Head of caudate nucleus (tissue), 42 donors: ENCODE measurements around the gene AP1B1.

Experiments
- DNase-seq, 42 donors: peaks; one replicate each; pipeline versions ENCODE4 v3.0.0 to v3.0.0-alpha.2; 2020 to 2021; ENCODE audit warnings: mixed read lengths in 7 of 42
- intact Hi-C: fragments of 100-400 bp; cut with DNase I; formaldehyde crosslinking; loops from one replicate; pipeline ENCODE4 v1.15.0; 2022

The AP1B1 gene

DNA sequence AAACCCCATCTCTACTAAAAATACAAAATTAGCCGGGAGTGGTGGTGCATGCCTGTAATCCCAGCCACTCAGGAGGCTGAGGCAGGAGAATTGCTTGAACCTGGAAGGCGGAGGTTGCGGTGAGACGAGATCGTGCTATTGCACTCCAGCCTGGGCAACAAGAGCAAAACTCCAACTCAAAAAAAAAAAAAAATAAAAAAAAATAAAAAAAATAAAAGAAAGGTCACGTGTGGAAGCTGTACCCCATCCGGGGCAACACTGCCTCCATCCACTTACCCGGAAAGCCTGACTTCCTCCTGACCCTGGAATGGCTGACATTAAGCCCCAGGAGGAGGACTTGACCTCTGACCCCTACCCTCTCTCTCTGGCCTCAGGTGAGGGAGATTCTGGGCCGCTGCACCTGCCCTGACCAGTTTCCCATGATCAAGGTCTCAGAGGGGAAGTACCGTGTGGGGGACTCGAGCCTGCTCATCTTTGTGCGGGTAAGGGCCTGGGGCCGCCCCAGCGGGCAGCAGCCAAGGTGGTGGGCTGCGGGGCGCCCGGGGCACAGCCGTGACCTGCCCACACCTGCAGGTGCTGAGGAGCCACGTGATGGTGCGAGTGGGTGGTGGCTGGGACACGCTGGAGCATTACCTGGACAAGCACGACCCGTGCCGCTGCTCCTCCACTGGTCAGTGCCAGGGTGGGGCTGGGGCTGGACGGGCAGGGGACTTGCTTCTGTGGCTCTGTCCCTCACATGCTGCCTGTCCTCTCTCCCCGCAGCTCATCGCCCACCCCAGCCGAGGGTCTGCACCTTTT, 78.1 kb downstream of the AP1B1 start:
- peak in 7 of 42 donors; percentile 11 to 39 (median 30) for DNase-seq
- intact Hi-C loops, result loop anchor here (5.0 kb wide), 1 partner anchor 37 kb away; no protein-coding TSS in a partner anchor

DNA sequence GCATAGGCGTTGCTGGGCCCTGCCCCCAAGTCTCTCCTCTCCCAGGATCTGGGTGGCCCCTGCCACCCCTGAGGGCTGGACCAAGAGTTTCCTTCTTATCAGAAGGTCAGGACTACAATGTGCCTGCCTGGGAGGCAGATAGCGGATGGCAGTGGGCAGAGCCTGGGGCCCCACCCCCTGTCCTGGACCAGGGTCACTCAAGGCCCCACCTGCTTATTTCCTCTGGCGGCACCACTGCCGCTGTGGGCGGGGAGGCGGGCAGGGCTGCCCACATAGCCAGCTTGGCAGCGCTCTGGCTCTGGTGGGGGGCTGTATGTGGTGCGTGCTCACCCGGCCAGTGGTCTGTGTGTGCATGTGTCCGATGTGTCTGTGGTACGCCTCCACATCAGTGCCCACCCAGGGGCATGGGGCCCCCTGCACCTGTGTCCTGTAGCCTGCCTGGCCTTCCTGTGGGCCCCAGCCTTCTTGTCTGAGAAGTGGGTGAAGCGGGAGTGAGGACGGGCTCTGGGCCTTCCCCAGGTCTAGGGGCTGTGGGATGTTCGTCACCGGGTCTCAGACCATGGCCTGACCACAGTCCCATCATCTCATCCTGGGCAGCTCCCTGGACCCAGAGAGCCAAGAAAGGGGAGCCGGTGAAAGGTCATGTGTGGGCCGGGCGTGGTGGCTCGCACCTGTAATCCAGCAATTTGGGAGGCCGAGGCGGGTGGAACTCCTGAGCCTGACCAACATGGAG, 78.9 kb downstream of the AP1B1 start:
- peak in 6 of 42 donors; percentile 2 to 35 (median 22) for DNase-seq
- intact Hi-C loops, result loop anchor here (5.0 kb wide), 2 partner anchors 38 to 42 kb away; partner anchors contain the start of genes EWSR1 and RHBDD3

DNA sequence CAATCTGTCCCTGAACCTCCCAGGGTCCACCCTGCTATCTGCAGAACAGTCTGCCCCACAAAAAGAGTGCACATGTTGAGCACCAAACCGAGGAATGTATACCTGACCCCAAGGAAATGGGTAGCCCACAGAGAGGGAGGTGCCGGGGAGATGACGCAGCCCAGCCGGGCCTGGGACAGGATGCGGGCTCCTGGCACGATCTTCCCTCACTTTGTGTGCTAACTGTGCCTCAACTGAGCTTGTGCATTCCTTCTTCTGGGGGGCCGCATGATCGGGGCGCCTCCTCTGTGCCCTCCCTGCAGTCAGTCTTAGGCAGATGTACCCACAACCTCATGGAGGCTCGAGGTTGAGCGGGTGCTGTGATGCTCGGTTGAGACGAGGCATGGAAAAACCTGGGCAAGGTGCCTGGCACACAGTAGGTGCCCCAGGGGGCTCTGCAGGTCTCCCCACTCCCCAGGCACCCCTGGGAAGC, 79.5 kb downstream of the AP1B1 start:
- DNase-seq, result peak in 3 of 42 donors; percentile 3 to 34 (median 28)
- intact Hi-C loops, result loop anchor here (5.0 kb wide), 1 partner anchor 42 kb away; the partner anchor contains the start of genes EWSR1 and RHBDD3

DNA sequence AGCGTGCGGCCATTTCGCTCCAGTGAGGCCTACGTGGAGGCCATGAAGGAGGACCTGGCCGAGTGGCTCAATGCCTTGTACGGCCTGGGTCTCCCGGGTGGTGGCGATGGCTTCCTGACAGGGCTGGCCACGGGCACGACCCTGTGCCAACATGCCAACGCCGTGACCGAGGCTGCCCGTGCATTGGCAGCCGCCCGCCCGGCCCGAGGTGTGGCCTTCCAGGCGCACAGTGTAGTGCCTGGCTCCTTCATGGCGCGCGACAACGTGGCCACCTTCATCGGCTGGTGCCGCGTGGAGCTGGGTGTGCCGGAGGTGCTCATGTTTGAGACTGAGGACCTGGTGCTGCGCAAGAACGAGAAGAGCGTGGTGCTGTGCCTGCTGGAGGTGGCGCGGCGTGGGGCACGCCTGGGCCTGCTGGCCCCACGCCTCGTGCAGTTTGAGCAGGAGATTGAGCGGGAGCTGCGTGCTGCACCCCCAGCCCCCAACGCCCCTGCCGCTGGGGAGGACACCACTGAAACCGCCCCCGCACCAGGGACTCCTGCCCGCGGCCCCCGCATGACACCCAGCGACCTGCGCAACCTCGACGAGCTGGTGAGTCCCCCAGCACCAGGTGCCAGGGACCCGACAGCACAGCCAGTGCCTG, 80.1 kb downstream of the AP1B1 start:
- intact Hi-C loops, result loop anchor here (5.0 kb wide), 1 partner anchor 41 kb away; the partner anchor contains the start of genes EWSR1 and RHBDD3
- peak in 5 of 42 donors; percentile 3 to 37 (median 26) for DNase-seq

DNA sequence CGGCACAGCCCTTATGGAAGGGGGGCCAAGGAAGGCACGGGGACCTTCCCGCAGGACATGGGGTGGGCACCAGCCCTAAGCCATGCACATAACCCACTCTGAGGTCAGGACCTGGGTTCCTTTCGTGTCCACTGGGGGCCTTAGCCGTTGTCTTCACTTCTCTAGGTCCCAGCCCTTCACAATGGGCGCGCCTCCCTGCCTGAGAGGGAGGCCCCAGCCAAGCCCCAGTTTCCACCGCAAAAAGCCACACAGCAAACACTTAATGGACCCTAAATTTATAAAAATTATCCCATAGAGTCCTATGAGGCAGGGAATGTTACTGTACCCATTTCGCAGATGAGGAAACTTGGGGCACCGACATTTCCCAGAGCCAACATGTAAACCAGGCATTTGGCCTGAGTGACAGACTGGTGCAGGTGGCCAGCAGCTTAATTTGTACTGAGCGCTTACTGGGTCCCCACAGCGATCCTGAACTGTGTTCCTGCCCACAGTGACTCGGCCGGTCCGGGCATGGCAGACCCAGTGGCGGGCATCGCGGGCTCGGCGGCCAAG, 80.7 kb downstream of the AP1B1 start:
- peak in 1 of 42 donors; percentile 8 for DNase-seq
- intact Hi-C loops, result loop anchor here (5.0 kb wide), 1 partner anchor 40 kb away; the partner anchor contains the start of genes EWSR1 and RHBDD3

DNA sequence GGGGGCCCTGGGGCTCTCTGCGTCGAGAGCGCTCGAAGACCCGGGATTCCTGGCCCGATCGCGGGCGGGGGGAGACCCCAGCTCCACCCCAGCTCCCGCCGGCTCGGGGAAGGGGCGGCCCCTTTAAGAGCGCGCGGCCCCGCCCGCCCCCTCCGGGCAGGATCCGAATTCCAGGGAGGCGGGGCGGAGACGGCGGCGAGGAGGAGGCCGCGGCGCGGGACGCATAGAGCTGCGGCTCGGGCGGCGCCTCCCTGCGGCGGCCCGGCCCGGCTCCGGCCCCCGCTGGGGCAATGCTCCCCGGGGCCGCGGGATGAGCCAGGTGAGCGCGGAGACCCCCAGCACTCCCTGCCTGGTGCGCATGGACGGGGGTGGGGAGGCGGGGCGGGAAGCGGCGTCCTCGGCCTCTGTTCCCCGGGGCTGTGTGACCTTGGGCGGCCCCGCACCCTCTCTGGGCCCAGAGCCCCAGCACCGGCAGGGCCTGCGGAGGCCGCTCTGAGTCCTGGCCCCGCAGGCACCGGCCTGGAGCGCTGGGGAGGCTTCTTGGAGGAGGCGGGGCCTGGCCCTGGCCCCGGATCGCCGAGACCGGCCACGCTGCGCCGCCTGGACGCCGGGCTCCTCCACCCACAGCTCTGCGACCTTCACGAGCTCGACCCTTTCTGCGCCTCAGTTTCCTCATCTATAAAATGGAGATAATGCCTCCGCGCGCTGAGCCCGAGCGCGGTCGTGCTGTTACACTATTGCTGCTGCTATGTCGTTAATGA, 81.4 kb downstream of the AP1B1 start:
- intact Hi-C loops, result loop anchor here (5.0 kb wide), 1 partner anchor 40 kb away; the partner anchor contains the start of genes EWSR1 and RHBDD3

DNA sequence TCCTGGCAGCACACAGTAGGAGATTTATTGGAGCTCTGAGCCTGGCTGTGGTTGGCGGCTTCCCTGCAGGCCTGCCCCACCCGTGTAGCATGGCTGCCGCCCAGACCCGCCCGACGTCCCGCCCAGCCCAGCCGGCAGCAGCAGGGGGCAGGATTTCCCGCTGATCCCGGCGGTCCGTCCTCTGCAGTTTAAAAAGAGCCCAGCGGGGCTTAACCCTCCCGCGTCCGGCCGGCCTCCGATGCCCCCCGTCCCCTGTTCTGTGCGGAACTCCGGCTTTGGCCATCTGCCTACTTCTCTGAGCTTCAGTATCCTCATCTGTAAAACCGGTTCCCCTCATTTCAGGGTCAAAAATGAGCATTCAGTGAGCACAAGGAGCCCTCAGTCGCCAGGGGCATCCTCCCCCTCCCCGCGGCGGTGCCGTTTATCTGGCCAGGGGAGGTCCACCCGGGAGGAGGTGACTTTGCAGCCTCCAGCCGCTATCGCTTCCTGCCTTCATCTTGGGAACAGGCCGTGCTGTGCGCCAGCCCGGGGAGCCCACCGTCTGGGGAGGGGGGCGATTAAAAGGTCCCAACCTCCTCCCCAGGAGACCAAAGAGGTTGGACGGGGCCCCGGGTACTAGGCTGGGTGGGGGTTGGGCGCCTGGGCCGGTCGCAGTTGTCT, 82.1 kb downstream of the AP1B1 start, which contains the start of gene GAS2L1:
GAS2L1 (plus strand) TSS at position 476 of the 660 bp plus-strand sequence. CDS start 1,456 bp downstream, outside the sequence.
- peak; percentile 56 to 91 (median 80) for DNase-seq
- intact Hi-C loops, result loop anchor here (5.0 kb wide), 1 partner anchor 39 kb away; the partner anchor contains the start of genes EWSR1 and RHBDD3

More for the DNA sequence above, 81.4 kb downstream of the AP1B1 start:
- DNase-seq, result peak in 41 of 42 donors; percentile 51 to 92 (median 82)

DNA sequence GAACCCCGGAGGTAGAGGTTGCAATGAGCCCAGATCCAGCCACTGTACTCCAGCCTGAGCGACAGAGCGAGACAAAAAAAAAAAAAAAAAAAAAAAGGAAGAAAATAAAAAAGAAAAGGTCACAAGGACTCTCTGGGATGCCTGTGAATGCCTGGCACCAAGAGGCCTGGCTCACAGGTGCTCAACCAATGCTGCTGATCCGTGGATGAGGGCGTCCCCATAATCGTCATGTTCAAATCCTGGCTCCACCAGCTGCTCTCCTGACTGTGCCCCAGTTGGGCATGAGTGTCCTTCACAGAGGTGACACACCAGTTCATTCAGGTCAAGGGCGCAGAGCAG, 82.6 kb downstream of the AP1B1 start:
- intact Hi-C loops, result loop anchor here (5.0 kb wide), 1 partner anchor 39 kb away; the partner anchor contains the start of genes EWSR1 and RHBDD3
- no peak for DNase-seq

DNA sequence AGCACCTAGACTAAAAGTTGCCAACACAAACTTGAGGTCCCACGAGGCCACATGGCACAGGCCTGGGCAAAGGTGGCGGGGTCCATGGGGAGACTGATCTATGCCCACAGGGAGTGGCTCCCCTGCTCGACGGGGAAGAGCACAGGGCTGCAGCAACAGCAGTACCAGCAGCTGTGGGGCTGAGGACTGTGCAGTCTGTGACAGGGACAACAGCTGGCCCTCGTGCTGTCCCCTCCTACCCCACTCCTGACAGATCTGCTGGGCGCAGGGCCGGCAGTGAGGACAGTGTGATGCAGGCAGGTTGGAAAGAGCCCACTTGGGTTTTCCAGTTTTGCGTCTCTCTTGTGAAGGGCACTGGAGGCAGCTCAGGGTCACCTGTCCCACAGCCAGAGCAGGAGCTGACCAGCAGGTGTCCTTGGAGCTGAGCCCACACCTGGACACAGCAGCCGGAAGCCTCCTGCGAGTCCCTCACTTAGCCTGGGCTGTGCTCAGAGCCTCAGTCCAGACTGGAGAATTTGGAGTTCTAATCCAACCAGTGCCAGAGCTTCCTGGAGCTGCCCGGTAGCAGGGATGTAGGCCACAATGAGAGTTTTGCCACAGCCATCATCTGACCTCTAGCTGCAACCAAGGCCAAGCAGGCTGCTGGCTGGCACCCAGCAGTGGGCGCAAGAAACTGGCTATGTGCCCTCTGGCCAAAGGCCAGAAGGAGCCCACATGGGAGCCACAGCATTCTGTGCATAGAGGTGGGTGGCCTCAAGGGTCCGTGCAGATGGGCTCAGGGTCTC, 85.5 kb downstream of the AP1B1 start:
- intact Hi-C loops, result no loop called here
- peak in 4 of 42 donors; percentile 32 to 65 (median 44) for DNase-seq

DNA sequence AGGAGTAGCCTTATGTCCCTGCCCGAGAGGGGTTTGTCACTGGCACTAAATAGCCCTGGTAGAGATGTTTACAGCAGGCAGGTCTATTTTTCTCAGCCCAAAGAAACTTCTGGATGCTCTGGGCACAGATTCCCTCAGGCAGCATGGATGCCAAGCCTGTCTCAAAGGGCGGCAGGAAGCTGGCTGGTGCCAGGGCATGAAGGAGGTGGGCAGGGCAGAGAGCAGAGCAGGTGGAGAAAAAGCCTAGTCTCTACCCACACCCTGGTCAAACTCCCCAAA, 86.0 kb downstream of the AP1B1 start:
- intact Hi-C loops, result no loop called here
- DNase-seq, result peak in 3 of 42 donors; percentile 16 to 50 (median 41)

DNA sequence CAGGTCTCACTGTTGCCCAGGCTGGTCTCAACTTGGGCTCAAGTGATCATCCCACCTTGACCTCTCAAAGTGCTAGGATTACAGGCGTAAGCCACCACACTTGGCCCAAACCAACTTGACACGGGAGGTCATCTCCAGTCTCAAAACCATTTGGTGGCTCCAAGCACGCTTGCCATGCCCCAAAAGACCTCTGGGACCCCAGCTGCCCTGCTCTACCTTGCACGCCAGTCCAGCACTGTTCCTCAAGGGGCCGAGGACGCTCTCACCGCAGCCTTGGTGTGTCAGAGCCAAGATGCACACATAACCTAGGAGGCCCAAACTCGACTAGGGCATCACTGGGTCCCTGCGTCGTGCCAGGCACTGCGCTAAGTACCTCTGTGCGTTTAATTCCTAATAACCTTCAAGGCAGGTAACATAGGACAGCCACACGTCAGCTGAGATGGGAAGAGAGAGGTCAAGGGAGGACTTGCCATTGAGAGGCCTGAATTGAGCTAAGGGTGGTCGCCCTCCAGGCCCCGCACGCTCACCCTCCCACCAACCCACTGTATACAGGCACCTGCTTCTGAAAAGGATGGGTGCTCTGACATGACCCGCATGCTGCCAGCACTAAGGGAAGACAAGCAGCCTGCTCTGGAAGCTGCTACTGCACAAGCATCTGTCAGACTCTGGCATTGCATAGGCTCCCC, 86.5 kb downstream of the AP1B1 start:
- intact Hi-C loops, result no loop called here
- DNase-seq, result peak in 2 of 42 donors; percentile 13 to 41

DNA sequence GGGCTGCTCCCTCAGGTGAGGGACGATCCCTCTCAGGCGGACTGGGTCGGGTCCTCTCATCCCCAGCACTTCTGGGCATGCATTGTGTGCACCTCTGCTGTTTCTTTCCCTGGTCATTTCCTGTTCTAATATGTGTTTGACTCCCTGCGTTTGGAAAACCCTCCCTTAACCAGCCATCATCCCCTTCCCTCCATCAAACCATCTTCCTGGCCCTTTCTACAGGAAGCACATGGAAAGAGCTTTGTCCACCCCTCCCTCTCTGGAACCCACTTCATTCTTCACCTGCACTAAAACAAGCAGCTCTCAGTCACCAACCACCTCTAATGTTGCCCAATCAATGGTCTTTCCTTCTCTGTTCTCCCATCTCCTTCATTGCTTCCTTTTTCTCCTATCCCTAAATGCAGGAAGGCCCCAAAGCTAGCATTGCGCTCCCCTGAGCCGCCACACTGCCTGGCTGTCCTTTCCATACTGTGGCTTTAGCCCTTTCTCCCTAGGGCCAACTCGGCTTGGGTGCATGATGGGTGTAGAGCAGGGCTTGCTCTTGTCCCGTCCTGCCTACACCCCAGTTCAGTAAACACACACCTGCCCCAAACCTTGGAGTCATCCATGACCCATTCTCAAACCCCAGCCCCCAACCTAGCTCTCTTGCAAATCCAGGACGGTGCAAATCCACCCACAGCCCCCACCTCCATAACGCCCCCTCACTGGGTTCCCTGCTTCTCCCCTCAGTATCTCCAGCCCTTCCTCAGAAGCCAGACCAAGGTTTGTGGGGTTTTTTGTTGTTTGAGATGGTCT, 87.4 kb downstream of the AP1B1 start:
- intact Hi-C loops, result no loop called here
- peak in 2 of 42 donors; percentile 11 to 27 for DNase-seq

DNA sequence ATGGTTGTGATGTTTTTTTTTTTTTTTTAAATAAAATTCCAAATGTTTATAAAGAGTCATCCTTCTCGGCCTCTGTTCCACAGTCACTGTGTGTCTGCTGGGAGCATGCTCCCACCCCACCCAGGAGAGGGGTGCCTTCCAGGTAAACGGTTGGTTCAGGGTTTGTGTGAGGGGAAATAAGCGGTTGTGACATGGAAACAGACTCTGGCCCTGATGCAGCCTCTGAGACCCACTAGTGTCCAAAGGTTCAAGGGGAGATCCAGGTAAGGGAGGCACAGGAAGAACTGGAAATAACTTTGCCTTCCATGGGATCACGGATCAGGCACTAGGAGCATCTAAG, 87.9 kb downstream of the AP1B1 start:
- DNase-seq, result peak in 2 of 42 donors; percentile 8 to 36
- intact Hi-C loops, result no loop called here

DNA sequence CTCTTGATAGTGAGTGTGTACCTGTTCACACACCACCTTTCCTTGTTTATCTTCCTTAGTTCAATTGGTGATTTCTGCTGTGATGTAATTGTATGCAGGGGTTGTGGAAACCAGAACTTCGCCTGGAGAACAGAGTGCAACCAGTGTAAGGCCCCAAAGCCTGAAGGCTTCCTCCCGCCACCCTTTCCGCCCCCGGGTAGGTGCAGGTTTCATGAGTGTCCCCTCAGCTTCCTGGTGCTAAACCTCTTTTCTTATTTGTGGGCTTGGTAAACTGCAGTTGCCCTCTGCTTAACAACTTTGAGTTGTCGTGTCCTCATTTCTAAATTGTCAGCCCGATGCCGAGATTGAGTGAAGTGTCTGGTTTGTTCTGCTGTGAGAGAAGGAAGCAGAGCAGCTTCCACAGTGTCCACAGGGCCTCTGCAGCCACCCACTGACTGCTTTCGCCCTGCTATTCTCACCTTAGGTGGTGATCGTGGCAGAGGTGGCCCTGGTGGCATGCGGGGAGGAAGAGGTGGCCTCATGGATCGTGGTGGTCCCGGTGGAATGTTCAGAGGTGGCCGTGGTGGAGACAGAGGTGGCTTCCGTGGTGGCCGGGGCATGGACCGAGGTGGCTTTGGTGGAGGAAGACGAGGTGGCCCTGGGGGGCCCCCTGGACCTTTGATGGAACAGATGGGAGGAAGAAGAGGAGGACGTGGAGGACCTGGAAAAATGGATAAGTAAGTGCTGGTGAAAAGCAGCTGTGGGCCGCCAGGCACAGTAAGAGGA, 89.1 kb downstream of the AP1B1 start:
- intact Hi-C loops, result no loop called here
- peak in 2 of 42 donors; percentile 9 to 37 for DNase-seq

DNA sequence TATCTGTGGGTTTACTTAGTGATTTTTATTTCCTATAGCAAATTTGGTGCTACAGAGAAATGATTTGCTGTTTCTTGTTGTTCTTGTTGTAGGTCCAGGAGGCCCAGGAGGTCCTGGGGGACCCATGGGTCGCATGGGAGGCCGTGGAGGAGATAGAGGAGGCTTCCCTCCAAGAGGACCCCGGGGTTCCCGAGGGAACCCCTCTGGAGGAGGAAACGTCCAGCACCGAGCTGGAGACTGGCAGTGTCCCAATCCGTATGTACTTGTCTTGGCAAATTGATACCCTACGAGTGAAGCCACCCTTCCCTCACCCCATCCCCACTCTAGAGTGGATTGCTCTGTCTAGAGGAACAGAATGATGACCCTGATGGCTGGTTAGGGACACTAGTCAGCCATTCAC, 89.7 kb downstream of the AP1B1 start:
- intact Hi-C loops, result no loop called here
- no peak for DNase-seq
